ENCODE results near the gene CCDC34. TPM values are rescaled to one million over a fixed set of nuclear protein-coding genes. Genes with fewer than 3 reads are reported as not detected.

Gene CCDC34
- total RNA-seq, 3 donors from 2014 or later (not counting 1 experiment from before 2014, with no cell fraction given) = 0.99 to 3.0 (median 1.2) TPM

DNA sequence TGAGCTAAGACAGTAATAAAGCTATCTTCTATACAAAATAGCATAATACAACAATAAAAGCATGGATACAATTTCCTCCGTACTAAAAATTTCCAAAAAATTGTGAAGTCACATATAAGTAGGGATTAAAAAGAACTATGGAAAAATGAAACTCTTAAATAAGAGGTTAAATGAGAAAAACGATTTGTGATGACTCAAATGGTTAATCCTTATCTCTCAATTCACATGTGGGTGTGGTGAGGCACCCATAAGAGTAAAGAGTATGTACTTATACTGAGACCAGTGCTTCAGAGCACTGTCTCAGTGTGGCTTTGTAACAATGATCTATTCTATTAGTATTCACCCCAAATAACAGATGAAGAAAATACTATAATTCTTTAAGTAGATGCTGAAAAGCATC is 25.0 kb upstream of the CCDC34 start:
- no CpG with 5 or more reads among the region's 2 CpGs for WGBS (ENCODE audit: insufficient coverage)
- H3K9me3 Mint-ChIP-seq = no peaks in the 10 kb centered on the region
- no peaks in the 10 kb centered on the region for H3K36me3 Mint-ChIP-seq
- H3K4me3 Mint-ChIP-seq = no peak overlapping the region
- peaks cover 1 to 19% of the 10 kb centered on the region in 2 donors for H3K27me3 Mint-ChIP-seq (ENCODE audit: low read depth in 2 of 2)
- no peak overlapping the region for H3K27ac ChIP-seq (ENCODE audit: low read length)
- DNase-seq (no peak), ATAC-seq (no peak)
- no peak overlapping the region for H3K27ac Mint-ChIP-seq
- no peaks in the 10 kb centered on the region for H3K4me1 ChIP-seq (ENCODE audit: control insufficient read depth, insufficient read depth, low read length)
- no peaks in the 10 kb centered on the region for H3K36me3 ChIP-seq (ENCODE audit: control insufficient read depth, insufficient read depth, low read length)
- no peaks in the 10 kb centered on the region for H3K4me1 Mint-ChIP-seq
- H3K9me3 ChIP-seq (ENCODE audit: control insufficient read depth, insufficient read depth, low read length) = no peaks in the 10 kb centered on the region
- no peak overlapping the region for H3K4me3 ChIP-seq (ENCODE audit: low read length)
- intact Hi-C loops (cut with micrococcal nuclease) = no loop called here
- no peaks in the 10 kb centered on the region for H3K27me3 ChIP-seq (ENCODE audit: control insufficient read depth, insufficient read depth, low read length)
- TF ChIP-seq, protein P1, sequence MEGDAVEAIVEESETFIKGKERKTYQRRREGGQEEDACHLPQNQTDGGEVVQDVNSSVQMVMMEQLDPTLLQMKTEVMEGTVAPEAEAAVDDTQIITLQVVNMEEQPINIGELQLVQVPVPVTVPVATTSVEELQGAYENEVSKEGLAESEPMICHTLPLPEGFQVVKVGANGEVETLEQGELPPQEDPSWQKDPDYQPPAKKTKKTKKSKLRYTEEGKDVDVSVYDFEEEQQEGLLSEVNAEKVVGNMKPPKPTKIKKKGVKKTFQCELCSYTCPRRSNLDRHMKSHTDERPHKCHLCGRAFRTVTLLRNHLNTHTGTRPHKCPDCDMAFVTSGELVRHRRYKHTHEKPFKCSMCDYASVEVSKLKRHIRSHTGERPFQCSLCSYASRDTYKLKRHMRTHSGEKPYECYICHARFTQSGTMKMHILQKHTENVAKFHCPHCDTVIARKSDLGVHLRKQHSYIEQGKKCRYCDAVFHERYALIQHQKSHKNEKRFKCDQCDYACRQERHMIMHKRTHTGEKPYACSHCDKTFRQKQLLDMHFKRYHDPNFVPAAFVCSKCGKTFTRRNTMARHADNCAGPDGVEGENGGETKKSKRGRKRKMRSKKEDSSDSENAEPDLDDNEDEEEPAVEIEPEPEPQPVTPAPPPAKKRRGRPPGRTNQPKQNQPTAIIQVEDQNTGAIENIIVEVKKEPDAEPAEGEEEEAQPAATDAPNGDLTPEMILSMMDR (IDR thresholded peaks at IDR 0.05) = no peak

DNA sequence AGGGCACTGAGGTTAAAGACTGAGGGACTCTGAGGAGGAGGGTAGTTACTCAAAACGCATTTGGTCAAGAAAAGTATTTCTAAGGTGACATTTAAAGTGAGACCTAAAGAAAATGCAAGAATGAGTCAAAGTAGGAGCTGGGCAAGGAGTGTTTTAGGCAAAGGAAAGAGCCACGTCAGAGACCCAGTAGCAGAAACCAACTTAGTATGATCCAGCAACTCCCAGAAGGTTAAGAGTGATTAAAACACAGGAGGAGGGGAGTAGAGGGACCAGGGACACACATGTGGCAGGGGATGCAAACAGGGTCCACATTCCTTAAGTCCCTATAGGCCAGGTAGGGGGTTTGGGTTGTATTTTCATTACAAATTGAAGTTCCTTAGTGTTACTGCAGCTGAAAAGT is 24.3 kb upstream of the CCDC34 start:
- Mint-ChIP-seq H3K4me3 (no peak overlapping the region), H3K9me3 (no peaks in the 10 kb centered on the region), H3K4me1 (no peaks in the 10 kb centered on the region), H3K27ac (no peak overlapping the region), H3K27me3 (ENCODE audit: low read depth in 2 of 2) (peaks cover 0 to 13% of the 10 kb centered on the region in 2 donors), H3K36me3 (no peaks in the 10 kb centered on the region)
- WGBS (ENCODE audit: insufficient coverage) = 36% methylated on average over 2 of the region's 2 CpGs
- Histone ChIP-seq H3K27ac (ENCODE audit: low read length) (no peak overlapping the region), H3K27me3 (ENCODE audit: control insufficient read depth, insufficient read depth, low read length) (no peaks in the 10 kb centered on the region), H3K9me3 (ENCODE audit: control insufficient read depth, insufficient read depth, low read length) (no peaks in the 10 kb centered on the region), H3K4me3 (ENCODE audit: low read length) (no peak overlapping the region), H3K4me1 (ENCODE audit: control insufficient read depth, insufficient read depth, low read length) (no peaks in the 10 kb centered on the region), H3K36me3 (ENCODE audit: control insufficient read depth, insufficient read depth, low read length) (no peaks in the 10 kb centered on the region)
- ATAC-seq (no peak), DNase-seq (no peak)
- intact Hi-C loops (cut with micrococcal nuclease) = no loop called here
- TF ChIP-seq, protein P1 (IDR thresholded peaks at IDR 0.05) = no peak

GRCh38 chr11:27386181-27386845 is 23.3 kb upstream of the CCDC34 start:
- Mint-ChIP-seq H3K9me3 (no peaks in the 10 kb centered on the region), H3K4me3 (no peak overlapping the region), H3K27me3 (ENCODE audit: low read depth in 2 of 2) (peaks cover 0 to 22% of the 10 kb centered on the region in 2 donors), H3K27ac (no peak overlapping the region), H3K4me1 (no peaks in the 10 kb centered on the region), H3K36me3 (no peaks in the 10 kb centered on the region)
- H3K27me3 ChIP-seq (ENCODE audit: control insufficient read depth, insufficient read depth, low read length) = no peaks in the 10 kb centered on the region
- no peaks in the 10 kb centered on the region for H3K36me3 ChIP-seq (ENCODE audit: control insufficient read depth, insufficient read depth, low read length)
- TF ChIP-seq, protein P1 (IDR thresholded peaks at IDR 0.05) = no peak
- H3K27ac ChIP-seq (ENCODE audit: low read length) = no peak overlapping the region
- no peak for ATAC-seq
- no peak overlapping the region for H3K4me3 ChIP-seq (ENCODE audit: low read length)
- H3K9me3 ChIP-seq (ENCODE audit: control insufficient read depth, insufficient read depth, low read length) = no peaks in the 10 kb centered on the region
- intact Hi-C loops (cut with micrococcal nuclease) = no loop called here
- no peaks in the 10 kb centered on the region for H3K4me1 ChIP-seq (ENCODE audit: control insufficient read depth, insufficient read depth, low read length)
- WGBS (ENCODE audit: insufficient coverage) = 83% methylated on average over 2 of the region's 4 CpGs
- no peak for DNase-seq

GRCh38 chr11:27385245-27385644 is 22.2 kb upstream of the CCDC34 start:
- 93% methylated on average over 5 of the region's 5 CpGs for WGBS (ENCODE audit: insufficient coverage)
- ATAC-seq = no peak
- DNase-seq = no peak
- H3K36me3 Mint-ChIP-seq = no peaks in the 10 kb centered on the region
- H3K4me3 ChIP-seq (ENCODE audit: low read length) = no peak overlapping the region
- H3K27me3 Mint-ChIP-seq (ENCODE audit: low read depth in 2 of 2) = peaks cover 0 to 25% of the 10 kb centered on the region in 2 donors
- H3K4me3 Mint-ChIP-seq = no peak overlapping the region
- H3K36me3 ChIP-seq (ENCODE audit: control insufficient read depth, insufficient read depth, low read length) = no peaks in the 10 kb centered on the region
- H3K27ac ChIP-seq (ENCODE audit: low read length) = no peak overlapping the region
- no peaks in the 10 kb centered on the region for H3K9me3 ChIP-seq (ENCODE audit: control insufficient read depth, insufficient read depth, low read length)
- intact Hi-C loops (cut with micrococcal nuclease) = no loop called here
- no peaks in the 10 kb centered on the region for H3K27me3 ChIP-seq (ENCODE audit: control insufficient read depth, insufficient read depth, low read length)
- H3K4me1 Mint-ChIP-seq = no peaks in the 10 kb centered on the region
- no peak overlapping the region for H3K27ac Mint-ChIP-seq
- no peaks in the 10 kb centered on the region for H3K4me1 ChIP-seq (ENCODE audit: control insufficient read depth, insufficient read depth, low read length)
- TF ChIP-seq, protein P1 (IDR thresholded peaks at IDR 0.05) = no peak
- H3K9me3 Mint-ChIP-seq = no peaks in the 10 kb centered on the region
